ENCODE data around the gene ETV4.

The ETV4 gene

GRCh38 chr17:43528988-43529814, 16.9 kb downstream of the ETV4 start:
- no peak for TF ChIP-seq CTCF (conservative IDR thresholded peaks at IDR 0.05; ENCODE audit: low read depth, low read length)
- H3K4me3 ChIP-seq (ENCODE audit: low read length): no peak overlapping the region
- DNase-seq (ENCODE audit: low read depth): no peak

DNA sequence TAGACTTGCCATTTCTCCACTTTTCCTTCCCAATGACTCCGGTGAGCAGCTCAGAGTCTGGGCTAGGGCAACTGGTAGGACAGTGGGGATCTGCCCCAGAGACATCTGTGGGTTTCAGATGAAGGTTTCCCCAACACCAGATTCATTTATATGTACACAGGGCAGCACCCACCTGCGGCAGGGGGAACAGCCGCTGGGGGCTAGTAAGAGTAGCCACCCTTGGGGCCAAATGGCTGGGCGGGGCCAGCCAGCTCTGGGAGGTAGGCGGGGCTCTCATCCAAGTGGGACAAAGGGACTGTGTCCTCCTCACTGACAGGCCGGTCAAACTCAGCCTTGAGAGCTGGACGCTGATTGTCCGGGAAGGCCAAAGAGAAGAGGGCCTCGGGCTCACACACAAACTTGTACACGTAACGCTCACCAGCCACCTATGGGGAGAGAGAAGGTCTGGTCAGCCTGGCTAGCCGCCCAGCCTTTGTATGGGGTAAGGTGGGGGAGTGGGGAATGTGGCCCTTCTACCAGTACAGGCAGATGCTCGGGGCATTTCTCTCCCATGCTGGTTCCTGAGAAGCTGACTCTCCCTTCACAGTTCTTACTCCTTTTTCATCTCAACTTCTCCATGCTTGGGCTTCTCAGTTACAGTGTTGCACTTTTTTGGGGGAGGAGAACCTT, 17.7 kb downstream of the ETV4 start:
- TF ChIP-seq CTCF (conservative IDR thresholded peaks at IDR 0.05; ENCODE audit: low read depth, low read length): no peak
- DNase-seq (ENCODE audit: low read depth): no peak

DNA sequence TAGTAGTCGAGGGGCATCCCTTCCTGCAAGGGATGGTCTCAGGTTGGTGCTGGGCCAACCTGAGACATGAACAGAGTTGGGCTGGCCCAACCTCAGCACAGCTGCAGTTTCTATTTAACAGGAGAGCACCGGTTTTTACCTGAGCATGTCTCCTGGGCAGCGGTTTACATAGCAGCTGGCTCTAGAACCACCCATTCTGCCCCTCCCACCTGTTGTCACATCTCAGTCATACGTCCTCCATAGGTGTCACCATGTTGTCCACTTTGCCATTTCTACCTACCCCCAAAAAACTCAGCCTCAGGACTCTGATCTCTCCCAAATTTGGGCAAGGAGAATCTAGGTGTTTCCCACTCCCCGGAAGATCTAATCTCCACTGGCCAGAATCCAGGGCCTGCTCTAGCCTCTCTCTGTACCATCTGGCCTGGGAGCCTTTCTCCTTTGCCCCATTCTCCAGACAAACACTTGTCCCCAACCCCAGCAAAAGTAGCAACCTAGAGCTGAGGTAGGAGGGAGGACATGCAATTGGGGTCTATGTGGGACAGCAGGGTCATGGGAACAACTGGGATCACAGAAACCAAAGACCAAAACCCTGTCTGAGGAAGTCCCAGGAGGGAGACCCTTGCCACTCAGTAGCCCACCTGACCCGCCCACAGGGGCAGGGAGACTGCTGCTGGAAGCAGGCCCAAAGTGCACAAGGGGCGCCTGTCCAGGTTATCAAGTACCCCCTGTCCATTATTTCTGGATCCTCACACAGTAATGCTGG, 19.1 kb downstream of the ETV4 start:
- DNase-seq (ENCODE audit: low read depth): no peak
- no peak for TF ChIP-seq CTCF (conservative IDR thresholded peaks at IDR 0.05; ENCODE audit: low read depth, low read length)
- no peak overlapping the region for H3K4me3 ChIP-seq (ENCODE audit: low read length)

More for the DNA sequence above, 17.7 kb downstream of the ETV4 start:
- no peak overlapping the region for H3K4me3 ChIP-seq (ENCODE audit: low read length)

DNA sequence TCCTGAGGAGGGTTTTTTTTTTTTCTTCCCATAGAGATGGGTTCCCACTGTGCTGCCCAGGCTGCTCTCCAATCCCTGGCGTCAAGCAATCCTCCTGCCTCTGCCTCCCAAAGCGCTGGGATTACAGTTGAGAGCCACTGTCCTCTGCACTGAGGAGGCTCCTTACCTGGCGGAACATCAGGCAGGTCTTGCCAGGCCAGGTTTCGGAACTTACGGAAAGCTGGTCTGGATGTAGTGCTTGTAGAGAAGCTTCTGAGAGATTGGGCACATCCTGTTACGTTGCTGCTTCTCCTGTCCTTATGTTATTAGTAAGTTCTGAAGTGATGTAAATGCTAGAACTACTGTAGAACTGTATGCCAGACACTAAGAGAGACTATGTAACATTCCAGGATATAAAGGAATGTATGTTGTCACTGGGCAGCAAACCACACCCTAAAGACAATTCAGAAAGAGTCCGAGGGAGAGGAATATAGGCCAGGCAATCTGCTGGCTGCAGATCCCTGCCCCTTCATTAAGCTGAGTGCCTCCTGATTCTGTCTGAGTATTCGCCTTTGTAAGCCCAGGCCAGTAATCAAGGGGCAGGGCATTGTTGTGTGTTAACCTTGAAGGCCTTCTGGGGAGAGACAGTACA, 21.1 kb downstream of the ETV4 start:
- no peak for TF ChIP-seq CTCF (conservative IDR thresholded peaks at IDR 0.05; ENCODE audit: low read depth, low read length)
- no peak overlapping the region for H3K4me3 ChIP-seq (ENCODE audit: low read length)
- no peak for DNase-seq (ENCODE audit: low read depth)

DNA sequence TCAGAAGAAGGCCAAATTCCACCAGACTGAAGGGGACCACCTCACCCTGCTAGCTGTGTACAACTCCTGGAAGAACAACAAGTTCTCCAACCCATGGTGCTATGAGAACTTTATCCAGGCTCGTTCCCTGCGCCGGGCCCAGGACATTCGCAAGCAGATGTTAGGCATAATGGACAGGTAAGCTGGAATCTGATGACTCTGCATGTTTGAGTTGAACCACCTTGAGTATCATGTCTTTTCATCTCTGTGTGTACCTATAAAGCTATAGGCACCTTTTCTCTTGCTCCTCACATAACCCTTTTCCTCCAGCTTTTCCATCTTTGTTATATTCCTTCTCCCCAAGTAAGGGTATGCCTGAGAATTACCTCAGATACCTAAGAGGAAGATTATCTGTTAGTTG, 24.8 kb downstream of the ETV4 start:
- H3K4me3 ChIP-seq (ENCODE audit: low read length): no peak overlapping the region
- DNase-seq (ENCODE audit: low read depth): no peak
- no peak for TF ChIP-seq CTCF (conservative IDR thresholded peaks at IDR 0.05; ENCODE audit: low read depth, low read length)

GRCh38 chr17:43517615-43518386, 28.3 kb downstream of the ETV4 start:
- no peak for DNase-seq (ENCODE audit: low read depth)
- H3K4me3 ChIP-seq (ENCODE audit: low read length): no peak overlapping the region
- TF ChIP-seq CTCF (conservative IDR thresholded peaks at IDR 0.05; ENCODE audit: low read depth, low read length): no peak
